Measurements from ENCODE around the gene FARSB. TPM values are rescaled to one million over a fixed set of nuclear protein-coding genes. Genes with fewer than 3 reads are reported as not detected.

The FARSB gene
- total RNA-seq, 2 donors from 2014 or later = 7.3 to 11.1 TPM

DNA sequence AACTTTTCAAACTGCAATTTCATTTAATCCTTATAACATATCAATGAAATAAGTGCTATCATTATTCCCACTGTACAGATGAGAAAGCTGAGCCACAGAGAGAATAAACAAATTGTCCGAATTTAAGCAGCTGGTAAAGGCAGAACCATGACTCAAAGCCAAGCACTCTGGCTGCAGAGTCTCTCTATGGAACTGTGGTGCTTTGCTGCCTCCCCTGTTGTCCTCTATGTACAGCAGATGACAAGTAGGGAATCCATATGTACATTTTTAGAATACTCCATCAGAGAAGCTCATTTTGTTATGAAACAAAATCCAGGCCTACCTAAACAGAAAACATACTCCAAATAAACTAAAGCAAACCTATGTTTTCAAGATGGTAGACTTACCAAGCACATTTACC lies 45.1 kb downstream of the FARSB start:
- H3K27me3 ChIP-seq (replicated peaks; ENCODE audit: insufficient read depth) = no peaks in the 10 kb centered on the region

DNA sequence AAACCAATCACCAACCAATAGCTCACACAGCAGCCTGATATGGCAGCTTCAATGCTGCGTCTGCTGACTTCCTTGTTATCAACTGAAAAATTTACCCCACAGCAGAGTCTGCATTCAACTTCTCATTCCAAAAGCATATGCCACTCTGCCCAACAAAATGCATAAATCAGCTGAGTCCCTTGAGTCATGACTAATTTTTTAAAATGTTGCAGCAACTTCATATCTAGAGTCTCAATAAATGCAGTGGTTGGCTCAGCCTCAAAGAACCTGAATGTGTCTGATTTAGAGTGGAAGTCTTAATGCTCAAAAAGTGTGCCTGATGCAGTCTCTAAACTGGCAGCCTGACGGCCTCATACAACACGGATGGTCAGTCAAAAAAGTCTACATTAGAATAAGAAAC lies 46.5 kb downstream of the FARSB start:
- TF ChIP-seq, protein P1, sequence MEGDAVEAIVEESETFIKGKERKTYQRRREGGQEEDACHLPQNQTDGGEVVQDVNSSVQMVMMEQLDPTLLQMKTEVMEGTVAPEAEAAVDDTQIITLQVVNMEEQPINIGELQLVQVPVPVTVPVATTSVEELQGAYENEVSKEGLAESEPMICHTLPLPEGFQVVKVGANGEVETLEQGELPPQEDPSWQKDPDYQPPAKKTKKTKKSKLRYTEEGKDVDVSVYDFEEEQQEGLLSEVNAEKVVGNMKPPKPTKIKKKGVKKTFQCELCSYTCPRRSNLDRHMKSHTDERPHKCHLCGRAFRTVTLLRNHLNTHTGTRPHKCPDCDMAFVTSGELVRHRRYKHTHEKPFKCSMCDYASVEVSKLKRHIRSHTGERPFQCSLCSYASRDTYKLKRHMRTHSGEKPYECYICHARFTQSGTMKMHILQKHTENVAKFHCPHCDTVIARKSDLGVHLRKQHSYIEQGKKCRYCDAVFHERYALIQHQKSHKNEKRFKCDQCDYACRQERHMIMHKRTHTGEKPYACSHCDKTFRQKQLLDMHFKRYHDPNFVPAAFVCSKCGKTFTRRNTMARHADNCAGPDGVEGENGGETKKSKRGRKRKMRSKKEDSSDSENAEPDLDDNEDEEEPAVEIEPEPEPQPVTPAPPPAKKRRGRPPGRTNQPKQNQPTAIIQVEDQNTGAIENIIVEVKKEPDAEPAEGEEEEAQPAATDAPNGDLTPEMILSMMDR (IDR thresholded peaks at IDR 0.05) = no peak
- H3K36me3 ChIP-seq = peaks cover 7% of the 10 kb centered on the region
- DNase-seq (ENCODE audit: low spot score) (no peak), ATAC-seq (ENCODE audit: insufficient number of reproducible peaks, low FRiP score, low read depth) (no peak)
- no peaks in the 10 kb centered on the region for H3K27me3 ChIP-seq (replicated peaks; ENCODE audit: insufficient read depth)
- no peak overlapping the region for H3K4me3 ChIP-seq
- no peak overlapping the region for H3K27ac ChIP-seq
- no peaks in the 10 kb centered on the region for H3K9me3 ChIP-seq
- peaks cover 0 to 11% of the 10 kb centered on the region in 2 donors for H3K4me1 ChIP-seq (ENCODE audit: control insufficient read depth in 1 of 2, low read depth in 2 of 2)

More for the DNA sequence above, 45.1 kb downstream of the FARSB start:
- TF ChIP-seq, protein P1 (IDR thresholded peaks at IDR 0.05) = no peak
- no peak for ATAC-seq (ENCODE audit: insufficient number of reproducible peaks, low FRiP score, low read depth)
- DNase-seq (ENCODE audit: low spot score) = no peak
- H3K9me3 ChIP-seq = no peaks in the 10 kb centered on the region
- H3K4me3 ChIP-seq = no peak overlapping the region
- H3K36me3 ChIP-seq = peaks cover 15% of the 10 kb centered on the region
- H3K4me1 ChIP-seq (ENCODE audit: control insufficient read depth in 1 of 2, low read depth in 2 of 2) = peaks cover 0 to 11% of the 10 kb centered on the region in 2 donors
- H3K27ac ChIP-seq = no peak overlapping the region

DNA sequence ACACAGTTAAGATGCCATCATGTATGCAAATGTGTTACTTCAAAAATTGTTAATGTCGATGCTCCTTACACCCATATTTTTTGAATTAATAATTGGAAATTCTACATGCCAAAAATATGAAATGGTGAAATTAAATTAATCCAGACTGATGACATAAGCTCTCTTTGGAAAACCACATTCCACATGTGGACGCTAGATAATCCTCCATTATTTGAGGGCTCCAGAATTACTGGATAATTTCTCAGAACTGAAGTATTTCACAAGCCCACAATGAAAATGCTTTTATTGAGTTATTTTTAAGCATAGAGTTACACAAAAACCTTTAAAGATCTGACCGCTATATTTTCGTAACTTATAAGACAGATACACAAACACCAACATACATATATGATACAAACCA lies 47.8 kb downstream of the FARSB start:
- H3K4me1 ChIP-seq (ENCODE audit: control insufficient read depth in 1 of 2, low read depth in 2 of 2) = peaks cover 0 to 11% of the 10 kb centered on the region in 2 donors
- H3K9me3 ChIP-seq = no peaks in the 10 kb centered on the region
- H3K4me3 ChIP-seq = no peak overlapping the region
- no peak overlapping the region for H3K27ac ChIP-seq
- DNase-seq (ENCODE audit: low spot score) (no peak), ATAC-seq (ENCODE audit: insufficient number of reproducible peaks, low FRiP score, low read depth) (no peak)
- H3K27me3 ChIP-seq (replicated peaks; ENCODE audit: insufficient read depth) = no peaks in the 10 kb centered on the region
- H3K36me3 ChIP-seq = peaks cover under 1% of the 10 kb centered on the region
- TF ChIP-seq, protein P1 (IDR thresholded peaks at IDR 0.05) = no peak

DNA sequence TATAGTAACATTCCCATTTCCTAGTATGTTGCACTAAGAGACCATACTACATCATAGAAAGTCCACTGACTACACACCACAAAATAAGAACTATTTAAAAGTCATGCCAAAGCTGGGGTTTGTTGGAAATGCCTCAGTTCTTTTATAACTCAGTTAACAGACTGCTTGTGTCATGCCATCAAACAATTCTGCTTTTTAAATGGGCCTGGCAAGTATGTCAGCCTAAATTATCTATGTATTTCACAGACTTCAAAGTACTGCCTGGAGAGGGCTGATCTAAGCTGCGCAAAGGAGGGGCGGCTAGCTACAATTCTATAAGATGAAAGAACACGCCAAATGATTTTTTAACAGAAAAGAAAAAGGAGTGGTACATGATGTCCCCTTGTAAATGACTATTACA lies 49.6 kb downstream of the FARSB start:
- TF ChIP-seq, protein P1 (IDR thresholded peaks at IDR 0.05) = no peak
- Histone ChIP-seq H3K27me3 (replicated peaks; ENCODE audit: insufficient read depth) (no peaks in the 10 kb centered on the region), H3K4me3 (no peak overlapping the region), H3K4me1 (ENCODE audit: control insufficient read depth in 1 of 2, low read depth in 2 of 2) (peaks cover 0 to 11% of the 10 kb centered on the region in 2 donors), H3K27ac (no peak overlapping the region), H3K9me3 (no peaks in the 10 kb centered on the region), H3K36me3 (no peaks in the 10 kb centered on the region)
- DNase-seq (ENCODE audit: low spot score) (no peak), ATAC-seq (ENCODE audit: insufficient number of reproducible peaks, low FRiP score, low read depth) (no peak)

DNA sequence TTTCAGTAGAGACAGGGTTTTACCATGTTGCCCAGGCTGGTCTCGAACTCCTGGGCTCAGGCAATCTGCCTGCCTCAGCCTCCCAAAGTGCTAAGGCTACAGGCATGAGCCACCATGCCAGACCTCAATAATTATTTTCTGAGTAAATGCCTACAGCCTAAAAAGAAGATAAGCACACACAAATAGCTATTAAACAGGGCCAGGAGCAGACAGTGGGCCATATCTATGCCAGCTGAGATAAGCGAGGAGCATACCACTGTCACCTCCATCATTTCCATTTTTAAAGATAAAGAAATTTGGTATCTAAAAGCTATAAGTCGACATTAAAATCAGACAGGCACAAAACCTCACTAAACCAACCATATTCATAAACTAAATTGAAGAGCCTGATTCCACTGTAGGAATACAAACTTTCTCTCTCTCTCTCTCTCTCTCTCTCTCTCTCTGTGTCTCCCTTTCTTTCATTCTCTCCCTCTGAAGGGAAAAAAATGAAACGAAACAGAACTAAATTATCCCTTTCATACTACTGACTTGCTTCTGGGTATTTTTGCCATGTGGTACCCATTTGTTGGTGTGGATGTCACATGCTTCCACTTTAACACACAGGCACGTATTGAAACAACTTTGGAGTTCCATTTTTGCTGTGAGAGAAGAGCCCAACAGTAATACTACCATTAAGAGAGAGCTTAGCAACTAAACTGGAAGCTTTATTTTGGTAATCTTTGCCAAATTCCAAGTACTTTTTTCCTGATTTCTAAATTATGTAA lies 51.0 kb downstream of the FARSB start:
- H3K27me3 ChIP-seq (replicated peaks; ENCODE audit: insufficient read depth) = no peaks in the 10 kb centered on the region
- no peak overlapping the region for H3K27ac ChIP-seq
- DNase-seq (ENCODE audit: low spot score) (no peak), ATAC-seq (ENCODE audit: insufficient number of reproducible peaks, low FRiP score, low read depth) (no peak)
- H3K4me1 ChIP-seq (ENCODE audit: control insufficient read depth in 1 of 2, low read depth in 2 of 2) = peaks cover 0 to 8% of the 10 kb centered on the region in 2 donors
- no peaks in the 10 kb centered on the region for H3K9me3 ChIP-seq
- TF ChIP-seq, protein P1 (IDR thresholded peaks at IDR 0.05) = no peak
- H3K4me3 ChIP-seq = no peak overlapping the region
- no peaks in the 10 kb centered on the region for H3K36me3 ChIP-seq
